Lung (tissue), 12 donors: Measurements from ENCODE around the gene NAGK. TPM values are rescaled to one million over a fixed set of nuclear protein-coding genes. Genes with fewer than 3 reads are reported as not detected.

Experiments
- ATAC-seq: fragments of 200-7000 bp; cut with Tn5 transposase; one replicate; pipeline ENCODE4 v1.9.1; 2020; ENCODE audit warnings: moderate number of reproducible peaks; ENCODE audit not compliant: insufficient read depth, low FRiP score
- DNase-seq, 3 donors: peaks; one replicate each; pipeline ENCODE4 v3.0.0-alpha.2; 2013 to 2017
- H3K27ac ChIP-seq, 2 donors: one replicate each; pipeline ENCODE4 v1.5.1; 2013; ENCODE audit warnings: mild to moderate bottlenecking in 2 of 2, moderate library complexity in 2 of 2, control low read depth in 1 of 2, inconsistent platforms in 1 of 2, low read depth in 1 of 2, low read length in 1 of 2
- H3K27me3 ChIP-seq, 3 donors: one replicate each; pipeline ENCODE4 v1.5.1; 2013; ENCODE audit warnings: low read length in 2 of 3; ENCODE audit not compliant: control insufficient read depth in 3 of 3, insufficient read depth in 3 of 3
- H3K36me3 ChIP-seq, 4 donors: one replicate each; pipeline ENCODE4 v1.5.1; 2013; ENCODE audit warnings: low read length in 4 of 4, mild to moderate bottlenecking in 1 of 4, moderate library complexity in 1 of 4; ENCODE audit not compliant: control insufficient read depth in 4 of 4, insufficient read depth in 4 of 4
- H3K4me1 ChIP-seq, 5 donors: one replicate each; pipeline ENCODE4 v1.5.1; 2013; ENCODE audit warnings: low read length in 5 of 5, mild to moderate bottlenecking in 2 of 5, moderate library complexity in 1 of 5; ENCODE audit not compliant: control insufficient read depth in 5 of 5, insufficient read depth in 5 of 5
- H3K4me3 ChIP-seq: one replicate; pipeline ENCODE4 v1.5.1; 2013; ENCODE audit warnings: mild to moderate bottlenecking, control low read depth, moderate library complexity
- H3K9ac ChIP-seq, 2 donors: one replicate each; pipeline ENCODE4 v1.5.1; 2013; ENCODE audit warnings: low read length in 2 of 2, control low read depth in 1 of 2; ENCODE audit not compliant: insufficient read depth in 1 of 2
- H3K9me3 ChIP-seq, 4 donors: one replicate each; pipeline ENCODE4 v1.5.1; 2013; ENCODE audit warnings: low read length in 3 of 4, mild to moderate bottlenecking in 1 of 4, moderate library complexity in 1 of 4; ENCODE audit not compliant: control insufficient read depth in 4 of 4, insufficient read depth in 3 of 4
- WGBS, 2 donors: extraction: QIAGEN DNeasy Blood & Tissue Kit; methylation state at CpG; one replicate each; pipeline ENCODE4 v1.1.7; 2013; 5-methylcytosine and 5-hydroxymethylcytosine counted together
- polyA plus RNA-seq, 2 donors: library from polyadenylated mRNA; stranded (reverse); fragments of 200-250 nt; gene quantifications; one replicate each; pipeline ENCODE4 v1.2.1, GENCODE V29; 2013
- total RNA-seq, 2 donors: library from RNA; depleted of rRNA in 1 of 2; stranded (reverse); fragments of >200 nt in 1 of 2; gene quantifications; one replicate each; pipeline ENCODE4 v1.2.1, GENCODE V29; 2014 to 2021
- TF ChIP-seq, protein P1 (sequence below): IDR thresholded peaks from 2 replicates; pipeline ENCODE4 v1.5.1; 2012; ENCODE audit warnings: mild to moderate bottlenecking; ENCODE audit errors: control extremely low read depth, extremely low read depth
- donor health status: control.
- donor health status: control.
- donor health status: Bipolar disorder and iron deficiency.
- donor health status: healthy.
- donor health status: DM: yes; HTN: yes; CAD: no.

Gene NAGK
- total and polyA plus RNA-seq, 4 donors, result 48.2 to 162 (median 133) TPM

DNA sequence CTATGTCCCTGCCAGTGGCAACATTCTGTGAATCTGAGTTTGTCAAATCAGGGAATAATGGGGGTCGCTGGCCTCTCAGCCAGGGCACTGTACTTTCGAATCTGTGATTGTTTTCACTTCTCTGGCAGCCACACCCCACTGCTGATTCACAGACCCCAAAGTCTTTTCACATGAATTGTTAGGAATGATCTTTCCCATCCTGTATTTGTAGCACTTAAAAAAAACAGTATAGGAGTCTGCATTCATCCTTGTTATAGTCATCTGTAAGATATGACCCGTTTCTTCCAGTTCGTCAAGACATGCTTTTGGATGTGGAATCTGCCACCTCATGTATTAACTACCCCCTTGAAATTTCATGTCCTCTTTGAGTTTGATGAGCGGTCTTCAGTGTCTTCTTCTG is 928 bp downstream of the NAGK start:
- ATAC-seq (no peak), DNase-seq (no peak)
- H3K27ac ChIP-seq, result peak overlapping the region in 1 of 2 donors; percentile 97
- H3K9ac ChIP-seq, result peak overlapping the region in 1 of 2 donors; percentile 76
- TF ChIP-seq, protein P1, sequence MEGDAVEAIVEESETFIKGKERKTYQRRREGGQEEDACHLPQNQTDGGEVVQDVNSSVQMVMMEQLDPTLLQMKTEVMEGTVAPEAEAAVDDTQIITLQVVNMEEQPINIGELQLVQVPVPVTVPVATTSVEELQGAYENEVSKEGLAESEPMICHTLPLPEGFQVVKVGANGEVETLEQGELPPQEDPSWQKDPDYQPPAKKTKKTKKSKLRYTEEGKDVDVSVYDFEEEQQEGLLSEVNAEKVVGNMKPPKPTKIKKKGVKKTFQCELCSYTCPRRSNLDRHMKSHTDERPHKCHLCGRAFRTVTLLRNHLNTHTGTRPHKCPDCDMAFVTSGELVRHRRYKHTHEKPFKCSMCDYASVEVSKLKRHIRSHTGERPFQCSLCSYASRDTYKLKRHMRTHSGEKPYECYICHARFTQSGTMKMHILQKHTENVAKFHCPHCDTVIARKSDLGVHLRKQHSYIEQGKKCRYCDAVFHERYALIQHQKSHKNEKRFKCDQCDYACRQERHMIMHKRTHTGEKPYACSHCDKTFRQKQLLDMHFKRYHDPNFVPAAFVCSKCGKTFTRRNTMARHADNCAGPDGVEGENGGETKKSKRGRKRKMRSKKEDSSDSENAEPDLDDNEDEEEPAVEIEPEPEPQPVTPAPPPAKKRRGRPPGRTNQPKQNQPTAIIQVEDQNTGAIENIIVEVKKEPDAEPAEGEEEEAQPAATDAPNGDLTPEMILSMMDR, result no peak
- H3K4me1 ChIP-seq, result peaks cover 3 to 26% (median 9%) of the 10 kb centered on the region in 5 donors
- WGBS, 2 donors, result 45 to 66% methylated on average over 5 of the region's 5 CpGs
- H3K9me3 ChIP-seq, result no peaks in the 10 kb centered on the region
- H3K36me3 ChIP-seq, result peaks cover 11 to 20% (median 19%) of the 10 kb centered on the region in 4 donors
- peak overlapping the region; percentile 82 for H3K4me3 ChIP-seq
- H3K27me3 ChIP-seq, result no peaks in the 10 kb centered on the region

DNA sequence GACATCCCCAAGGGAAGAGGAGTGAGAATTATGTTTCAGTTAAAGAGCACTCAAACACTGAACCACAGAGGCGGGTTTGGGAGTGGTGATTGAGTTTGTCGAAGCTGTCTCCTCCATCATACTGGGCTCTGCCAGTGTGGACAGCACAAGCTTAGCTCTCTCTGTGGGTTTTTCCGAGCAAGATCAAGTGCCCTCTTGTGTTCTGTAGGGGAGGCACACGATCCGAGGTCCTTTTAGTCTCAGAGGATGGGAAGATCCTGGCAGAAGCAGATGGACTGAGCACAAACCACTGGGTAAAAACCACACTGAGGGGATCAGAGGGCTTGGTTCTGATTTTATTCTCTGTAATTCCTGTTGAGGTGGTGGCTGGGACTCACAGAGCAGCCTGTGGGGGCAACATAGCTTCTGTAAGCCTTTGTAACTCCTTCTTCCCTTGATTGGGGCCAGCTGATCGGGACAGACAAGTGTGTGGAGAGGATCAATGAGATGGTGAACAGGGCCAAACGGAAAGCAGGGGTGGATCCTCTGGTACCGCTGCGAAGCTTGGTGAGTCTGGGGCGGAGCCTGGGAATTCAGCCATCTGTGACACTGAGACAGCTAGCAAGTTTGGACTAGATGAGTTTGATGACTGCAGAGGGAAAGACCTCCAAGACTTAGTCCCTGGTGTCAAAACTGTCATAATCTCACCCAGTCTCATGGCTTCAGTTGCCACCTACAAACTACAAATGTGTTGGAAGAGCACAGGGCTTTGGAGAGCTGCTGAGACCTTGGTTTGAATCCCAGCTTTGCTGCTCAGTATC is 2.0 kb downstream of the NAGK start:
- no peaks in the 10 kb centered on the region for H3K9me3 ChIP-seq
- H3K9ac ChIP-seq, result no peak overlapping the region
- TF ChIP-seq, protein P1, result no peak
- 63 to 68% methylated on average over 10 of the region's 10 CpGs for WGBS, 2 donors
- H3K36me3 ChIP-seq, result peaks cover 11 to 20% (median 19%) of the 10 kb centered on the region in 4 donors
- no peaks in the 10 kb centered on the region for H3K27me3 ChIP-seq
- DNase-seq, result peak in 1 of 3 donors; percentile 26
- no peak for ATAC-seq
- H3K4me3 ChIP-seq, result no peak overlapping the region
- H3K4me1 ChIP-seq, result peaks cover 3 to 26% (median 9%) of the 10 kb centered on the region in 5 donors
- H3K27ac ChIP-seq, result no peak overlapping the region

DNA sequence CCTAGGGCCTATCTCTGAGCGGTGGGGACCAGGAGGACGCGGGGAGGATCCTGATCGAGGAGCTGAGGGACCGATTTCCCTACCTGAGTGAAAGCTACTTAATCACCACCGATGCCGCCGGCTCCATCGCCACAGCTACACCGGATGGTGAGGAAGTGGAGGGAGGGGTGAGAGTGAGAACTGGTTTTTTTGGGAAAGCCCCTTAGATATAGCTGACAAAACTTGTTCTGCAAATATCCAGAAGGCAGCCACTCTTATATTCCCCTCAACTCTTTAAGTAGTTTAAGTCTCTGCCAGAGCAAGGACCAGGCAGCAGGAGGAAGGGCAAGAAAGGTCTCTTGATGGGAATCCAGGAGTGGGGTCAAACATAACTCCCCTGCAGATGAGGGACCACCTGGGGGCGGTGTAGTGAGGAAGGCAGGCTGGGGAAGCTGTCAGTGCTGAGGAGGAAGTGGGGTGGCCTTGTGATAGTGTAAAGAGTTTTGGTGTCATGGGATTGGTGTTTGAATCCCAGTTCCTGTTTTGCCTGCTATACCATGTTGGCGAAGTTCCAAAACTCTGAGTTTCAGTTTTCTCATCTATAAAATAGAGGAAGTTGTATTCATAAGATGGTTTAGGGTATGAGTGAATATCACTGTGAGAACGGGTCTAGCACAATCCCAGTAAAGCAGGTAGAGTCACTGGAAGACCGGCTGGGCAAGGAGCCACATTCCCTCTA is 3.4 kb downstream of the NAGK start:
- Histone ChIP-seq H3K4me3 (no peak overlapping the region), H3K9me3 (no peaks in the 10 kb centered on the region), H3K4me1 (peaks cover 3 to 26% (median 9%) of the 10 kb centered on the region in 5 donors), H3K27ac (peak overlapping the region in 1 of 2 donors; percentile 78), H3K9ac (no peak overlapping the region), H3K27me3 (no peaks in the 10 kb centered on the region), H3K36me3 (peaks cover 11 to 26% (median 24%) of the 10 kb centered on the region in 4 donors)
- 23 to 35% methylated on average over 14 of the region's 14 CpGs for WGBS, 2 donors
- ATAC-seq (no peak), DNase-seq (peak; percentile 29 to 60 (median 57))
- TF ChIP-seq, protein P1, result no peak
